ENCODE data around the gene WHRN. TPM values are rescaled to one million over a fixed set of nuclear protein-coding genes. Genes with fewer than 3 reads are reported as not detected.

Gene WHRN
- total RNA-seq, 6 donors from 2014 or later, result 2.5 to 17.8 (median 5.6) TPM

- Histone ChIP-seq H3K9me3 (no peaks in the 10 kb centered on the region), H3K27me3 (no peaks in the 10 kb centered on the region), H3K27ac (peak overlapping the region in 3 of 4 donors; percentile 42 to 61 (median 46)), H3K36me3 (peaks cover 17 to 74% (median 37%) of the 10 kb centered on the region in 4 donors), H3K4me3 (no peak overlapping the region), H3K4me1 (peaks cover 14 to 44% (median 35%) of the 10 kb centered on the region in 4 donors)
- no peak for DNase-seq
- ATAC-seq (ENCODE audit: low FRiP score in 2 of 2), result no peak
- no peak for TF ChIP-seq EP300 (IDR thresholded peaks at IDR 0.05)
- no peak for TF ChIP-seq POLR2AphosphoS5 (IDR thresholded peaks at IDR 0.05)
- no peak for TF ChIP-seq POLR2A (IDR thresholded peaks at IDR 0.05)
- 89 to 93% methylated on average over 12 to 19 of the region's 19 CpGs for WGBS, 2 donors
These were observed 128.5 kb downstream of the WHRN start for GRCh38 chr9:114376586-114377445.

GRCh38 chr9:114375386-114376175 lies 129.7 kb downstream of the WHRN start:
- Histone ChIP-seq H3K27ac (peak overlapping the region in 2 of 4 donors; percentile 46 to 88), H3K9me3 (no peaks in the 10 kb centered on the region), H3K4me3 (no peak overlapping the region), H3K27me3 (no peaks in the 10 kb centered on the region), H3K4me1 (peaks cover 26 to 54% (median 44%) of the 10 kb centered on the region in 4 donors), H3K36me3 (peaks cover 17 to 77% (median 36%) of the 10 kb centered on the region in 4 donors)
- DNase-seq, result no peak
- no peak for ATAC-seq (ENCODE audit: low FRiP score in 2 of 2)
- no peak for TF ChIP-seq CTCF (IDR thresholded peaks at IDR 0.05)
- no peak for TF ChIP-seq POLR2A (IDR thresholded peaks at IDR 0.05)
- no peak for TF ChIP-seq EP300 (IDR thresholded peaks at IDR 0.05)
- TF ChIP-seq POLR2AphosphoS5 (IDR thresholded peaks at IDR 0.05), result no peak
- 83 to 88% methylated on average over 9 of the region's 9 CpGs for WGBS, 2 donors

GRCh38 chr9:114374936-114375335 lies 130.3 kb downstream of the WHRN start:
- no peak for ATAC-seq (ENCODE audit: low FRiP score in 2 of 2)
- Histone ChIP-seq H3K36me3 (peaks cover 17 to 77% (median 35%) of the 10 kb centered on the region in 4 donors), H3K4me1 (peaks cover 31 to 58% (median 46%) of the 10 kb centered on the region in 4 donors), H3K9me3 (no peaks in the 10 kb centered on the region), H3K27me3 (no peaks in the 10 kb centered on the region), H3K27ac (peak overlapping the region in 1 of 4 donors; percentile 88), H3K4me3 (no peak overlapping the region)
- no peak for TF ChIP-seq POLR2A (IDR thresholded peaks at IDR 0.05)
- no peak for TF ChIP-seq CTCF (IDR thresholded peaks at IDR 0.05)
- no peak for TF ChIP-seq POLR2AphosphoS5 (IDR thresholded peaks at IDR 0.05)
- no peak for TF ChIP-seq EP300 (IDR thresholded peaks at IDR 0.05)
- no peak for DNase-seq
- WGBS, 2 donors, result 76 to 82% methylated on average over 9 of the region's 9 CpGs

- H3K4me1 ChIP-seq, result peaks cover 33 to 58% (median 42%) of the 10 kb centered on the region in 4 donors
- H3K27me3 ChIP-seq, result no peaks in the 10 kb centered on the region
- 87 to 95% methylated on average over 15 to 16 of the region's 16 CpGs for whole genome bisulfite sequencing, 2 donors
- H3K9me3 ChIP-seq, result no peaks in the 10 kb centered on the region
- TF ChIP-seq EP300 (IDR thresholded peaks at IDR 0.05) (no peak), POLR2A (IDR thresholded peaks at IDR 0.05) (no peak), POLR2AphosphoS5 (IDR thresholded peaks at IDR 0.05) (no peak), CTCF (IDR thresholded peaks at IDR 0.05) (no peak)
- ATAC-seq (ENCODE audit: low FRiP score in 2 of 2), result no peak
- H3K4me3 ChIP-seq, result no peak overlapping the region
- peaks cover 10 to 76% (median 28%) of the 10 kb centered on the region in 4 donors for H3K36me3 ChIP-seq
- peak overlapping the region in 3 of 4 donors; percentile 85 to 88 (median 87) for H3K27ac ChIP-seq
- DNase-seq, result no peak
These were observed 131.1 kb downstream of the WHRN start for GRCh38 chr9:114373960-114374730.
